ENCODE data around the gene IL20.

Gene IL20, protein sequence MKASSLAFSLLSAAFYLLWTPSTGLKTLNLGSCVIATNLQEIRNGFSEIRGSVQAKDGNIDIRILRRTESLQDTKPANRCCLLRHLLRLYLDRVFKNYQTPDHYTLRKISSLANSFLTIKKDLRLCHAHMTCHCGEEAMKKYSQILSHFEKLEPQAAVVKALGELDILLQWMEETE

DNA sequence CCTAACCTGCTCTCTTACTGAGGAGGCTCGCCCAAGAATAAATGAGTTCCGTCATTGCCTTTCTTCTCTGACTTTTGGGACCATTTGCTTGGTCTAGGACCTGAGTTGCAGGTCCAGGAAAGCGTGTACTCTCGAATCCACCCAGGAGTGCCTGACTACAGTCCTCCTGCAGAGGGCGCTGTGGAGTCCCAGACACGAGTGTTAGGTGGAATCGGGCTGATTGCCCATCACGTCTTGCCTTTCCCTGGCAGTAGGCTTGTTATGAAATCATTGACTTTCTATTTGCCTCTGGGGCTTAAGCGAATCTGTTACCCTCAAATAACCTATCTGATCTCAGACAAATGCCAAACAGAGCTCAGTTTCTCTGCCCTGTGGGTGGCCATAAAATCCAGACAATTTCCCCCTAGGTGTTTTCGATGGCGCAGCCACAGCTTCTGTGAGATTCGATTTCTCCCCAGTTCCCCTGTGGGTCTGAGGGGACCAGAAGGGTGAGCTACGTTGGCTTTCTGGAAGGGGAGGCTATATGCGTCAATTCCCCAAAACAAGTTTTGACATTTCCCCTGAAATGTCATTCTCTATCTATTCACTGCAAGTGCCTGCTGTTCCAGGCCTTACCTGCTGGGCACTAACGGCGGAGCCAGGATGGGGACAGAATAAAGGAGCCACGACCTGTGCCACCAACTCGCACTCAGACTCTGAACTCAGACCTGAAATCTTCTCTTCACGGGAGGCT, at the start of gene IL20:
Gene IL20 (plus strand): TSS at position 685 of the 733 bp plus-strand sequence. CDS start 230 bp downstream, outside the sequence.
- DNase-seq (ENCODE audit: low read depth): peak; percentile 84

DNA sequence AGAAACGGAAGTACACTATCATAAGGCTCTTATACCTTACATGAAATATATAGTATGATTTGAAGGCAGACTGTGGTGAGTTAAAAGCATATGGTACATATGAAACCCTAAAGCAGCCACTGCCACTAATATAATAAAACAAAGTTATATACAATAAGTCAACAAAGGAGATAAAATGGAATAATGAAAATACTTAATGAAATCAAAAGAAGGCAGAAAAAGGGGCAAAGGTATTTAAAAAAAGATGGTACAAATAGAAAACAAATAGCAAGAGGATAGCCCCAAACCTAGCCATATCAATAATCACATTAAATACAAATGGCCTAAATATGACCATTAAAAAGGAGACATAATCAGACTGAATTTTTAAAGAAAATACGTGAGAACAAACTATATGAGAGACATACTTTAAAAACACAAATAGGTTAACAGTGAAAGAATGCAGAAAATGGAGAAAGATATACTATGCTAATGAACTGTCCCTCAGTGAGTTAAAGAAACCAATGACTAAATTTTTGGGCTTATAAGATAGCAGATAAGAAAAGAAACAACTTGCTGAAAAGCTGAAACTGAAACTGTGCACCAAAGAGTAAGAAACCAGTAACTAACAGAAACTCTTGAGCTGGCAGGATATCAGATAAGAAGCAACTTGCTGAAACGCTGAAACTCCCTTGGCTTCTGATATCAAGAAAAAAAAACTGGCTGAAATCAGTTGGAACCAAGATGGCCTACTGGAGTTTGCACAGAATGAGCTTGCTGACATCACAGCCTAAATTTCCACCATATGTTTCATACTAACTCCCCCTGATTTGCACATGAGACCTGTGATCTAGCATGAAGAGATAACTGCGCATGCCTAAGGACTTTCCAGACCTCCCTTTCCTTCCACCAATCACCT, 48.8 kb upstream of the IL20 start:
- no peak for DNase-seq (ENCODE audit: low read depth)

DNA sequence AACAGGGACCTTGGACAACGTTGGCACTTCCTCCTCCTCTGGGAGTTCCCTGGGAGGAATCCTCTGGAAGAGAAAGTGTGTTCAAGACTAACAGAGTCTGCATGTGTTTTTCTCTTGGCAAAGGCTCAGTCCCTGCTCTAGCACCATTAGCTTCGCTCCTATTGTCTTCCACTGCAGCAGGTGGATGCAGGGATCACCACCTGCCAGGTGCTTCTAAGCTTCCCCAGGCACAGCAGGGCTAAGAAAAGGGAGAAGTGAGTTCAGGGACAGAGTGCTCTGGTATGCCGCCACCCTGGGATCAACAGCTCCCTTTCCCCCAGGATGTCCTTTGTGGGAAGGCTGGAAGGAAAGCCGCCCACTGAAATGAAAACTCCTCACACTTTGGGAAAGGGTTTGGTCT, 43.9 kb upstream of the IL20 start:
- no peak for DNase-seq (ENCODE audit: low read depth)

DNA sequence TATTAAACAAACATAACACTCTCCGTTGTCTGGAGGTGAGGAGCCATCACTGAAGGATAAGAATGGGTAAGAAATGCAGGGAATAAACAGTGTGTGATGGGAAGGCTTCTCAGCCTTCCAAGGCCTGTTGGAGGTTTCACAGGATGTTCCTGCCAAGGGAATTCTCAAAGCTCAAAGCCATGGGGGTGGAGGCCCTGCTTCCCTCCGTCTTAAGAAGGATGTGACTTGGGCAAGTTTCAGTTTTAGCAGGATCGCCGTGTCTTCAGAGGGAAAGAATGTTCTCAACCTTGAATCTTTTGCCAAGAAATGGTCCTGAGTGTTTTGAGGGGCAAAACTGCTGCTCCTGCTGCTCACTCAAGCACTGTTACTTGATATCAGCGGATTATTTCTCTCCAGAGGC, 41.7 kb upstream of the IL20 start:
- no peak for DNase-seq (ENCODE audit: low read depth)

DNA sequence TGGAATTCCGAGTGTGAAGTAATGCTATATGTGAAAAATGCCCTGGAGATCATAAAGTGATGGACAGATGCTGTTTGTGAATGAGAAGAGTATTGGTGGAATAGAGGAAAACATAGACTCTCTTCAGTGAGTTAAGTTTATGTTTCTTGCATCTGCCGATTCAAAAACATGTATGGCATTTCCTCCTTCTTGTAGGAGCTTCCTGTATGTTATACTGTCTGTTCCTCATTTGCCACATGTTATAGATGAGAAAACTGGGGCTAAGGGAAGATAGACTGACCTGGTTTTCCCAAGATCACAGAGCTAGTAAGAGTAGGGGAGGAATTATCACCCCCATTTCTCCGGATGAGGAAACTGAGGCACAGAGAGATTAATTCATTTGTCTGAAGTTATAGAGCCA, 41.1 kb upstream of the IL20 start:
- no peak for DNase-seq (ENCODE audit: low read depth)

DNA sequence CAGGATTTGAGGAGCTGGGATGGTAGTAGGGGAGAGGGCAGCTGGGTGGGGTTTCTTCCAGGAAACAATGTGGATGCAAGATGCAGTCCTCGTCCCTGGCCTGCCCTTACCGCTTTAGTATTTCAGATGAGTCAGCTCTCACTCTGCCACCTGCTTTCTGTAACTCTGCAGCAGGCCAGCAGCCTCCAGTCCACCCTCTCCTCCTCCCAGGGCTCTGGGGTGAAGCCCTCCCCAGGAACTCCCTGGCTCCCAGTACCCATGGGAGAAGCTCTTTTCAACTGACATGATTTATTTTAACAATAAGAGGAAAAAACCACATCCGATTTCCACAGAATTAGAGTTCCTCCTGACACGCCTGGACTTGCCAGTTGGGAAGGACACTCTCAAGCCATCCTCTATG, 39.0 kb upstream of the IL20 start:
- no peak for DNase-seq (ENCODE audit: low read depth)

DNA sequence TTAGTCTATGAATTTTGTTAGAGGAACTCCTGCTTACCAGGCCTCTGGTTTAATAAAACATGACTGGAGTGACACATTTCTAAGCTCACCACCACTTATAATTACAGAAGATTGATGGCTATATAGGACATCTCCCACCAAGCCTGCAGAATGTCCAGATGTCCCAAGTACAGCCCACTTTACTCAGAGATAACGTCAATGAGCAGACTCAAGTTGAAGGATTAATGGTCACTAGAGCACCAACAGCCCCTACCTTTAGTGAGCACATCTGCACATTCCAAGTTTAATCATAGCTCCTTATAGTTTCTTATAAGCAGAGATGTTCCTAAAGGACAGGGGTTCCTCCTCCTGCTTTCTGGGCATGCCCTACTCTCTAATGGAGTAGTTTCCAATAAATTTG, 37.4 kb upstream of the IL20 start:
- no peak for DNase-seq (ENCODE audit: low read depth)

DNA sequence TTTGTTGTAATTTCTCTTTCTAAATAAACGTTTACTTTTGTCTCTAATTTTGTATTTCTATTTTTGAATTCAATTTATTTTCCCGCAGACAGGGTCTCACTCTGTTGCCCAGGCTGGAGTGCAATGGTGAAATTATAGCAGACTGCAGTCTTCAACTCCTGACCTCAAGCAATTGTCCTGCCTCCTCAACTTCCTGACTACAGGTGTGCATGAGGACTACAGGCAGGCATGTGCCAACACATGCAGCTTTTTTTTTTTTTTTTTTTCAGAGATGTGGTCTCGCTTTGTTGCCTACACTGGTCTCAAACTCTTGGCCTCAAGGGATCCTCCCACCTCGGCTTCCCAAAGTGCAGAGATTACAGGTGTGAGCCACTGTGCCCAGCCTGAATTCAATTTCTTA, 36.7 kb upstream of the IL20 start:
- no peak for DNase-seq (ENCODE audit: low read depth)

DNA sequence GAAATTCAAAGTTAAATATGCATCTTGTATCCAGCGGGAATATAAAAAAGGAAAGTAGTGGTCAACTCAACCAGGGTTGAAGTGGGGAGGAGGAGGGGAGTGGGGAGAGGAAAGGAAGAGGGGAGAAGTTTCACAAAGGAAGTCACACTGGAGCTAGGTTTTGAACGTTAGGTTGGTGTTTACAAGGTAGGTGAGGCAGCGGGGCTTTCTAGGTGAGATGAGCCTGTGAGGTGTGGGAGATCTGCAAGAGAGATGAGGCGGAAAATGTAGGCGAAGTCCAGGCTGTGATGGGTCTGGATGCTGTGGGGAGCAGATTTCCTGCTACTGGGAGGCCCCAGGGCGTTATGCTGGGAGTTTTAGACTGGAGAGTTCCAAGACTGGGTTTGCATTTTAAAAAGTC, 36.1 kb upstream of the IL20 start:
- DNase-seq (ENCODE audit: low read depth): no peak

DNA sequence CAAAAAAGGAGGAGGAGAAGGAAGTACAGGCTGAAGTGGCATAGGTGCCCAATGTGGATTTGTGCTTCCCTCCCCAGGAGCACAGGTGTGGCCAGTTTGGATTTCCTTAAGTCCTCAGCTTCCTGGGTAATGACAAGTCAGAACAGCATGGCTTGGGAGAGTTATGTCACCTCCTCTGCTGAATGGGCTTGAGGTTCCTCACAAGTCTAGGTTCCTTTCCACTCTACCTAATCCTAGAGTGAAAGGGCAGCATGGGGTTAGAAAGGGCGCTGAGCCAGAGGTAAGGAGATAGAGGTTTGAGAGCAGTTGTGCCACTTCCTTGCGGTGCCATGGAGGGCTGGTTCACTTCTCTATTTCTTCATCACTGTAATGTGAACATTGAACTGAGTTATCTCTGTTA, 35.5 kb upstream of the IL20 start:
- no peak for DNase-seq (ENCODE audit: low read depth)

DNA sequence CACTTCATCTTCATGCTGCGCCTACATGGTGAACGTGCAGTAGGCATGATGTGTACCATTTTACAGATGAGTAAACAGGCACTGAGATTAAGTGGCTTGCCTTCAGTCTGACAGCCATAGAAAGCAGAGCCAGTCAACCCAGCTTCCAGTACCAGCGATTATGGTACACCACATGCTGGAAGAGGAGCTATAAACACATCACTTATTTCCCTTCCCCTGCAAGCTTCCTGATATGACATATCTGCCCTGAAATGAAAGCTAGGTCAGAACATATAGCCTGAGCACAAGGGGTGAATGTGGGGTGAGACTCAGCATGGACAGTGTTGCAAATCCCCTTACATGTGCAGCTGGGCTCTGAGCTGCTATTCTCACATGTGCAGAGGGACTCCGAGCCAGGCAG, 33.8 kb upstream of the IL20 start:
- DNase-seq (ENCODE audit: low read depth): no peak

DNA sequence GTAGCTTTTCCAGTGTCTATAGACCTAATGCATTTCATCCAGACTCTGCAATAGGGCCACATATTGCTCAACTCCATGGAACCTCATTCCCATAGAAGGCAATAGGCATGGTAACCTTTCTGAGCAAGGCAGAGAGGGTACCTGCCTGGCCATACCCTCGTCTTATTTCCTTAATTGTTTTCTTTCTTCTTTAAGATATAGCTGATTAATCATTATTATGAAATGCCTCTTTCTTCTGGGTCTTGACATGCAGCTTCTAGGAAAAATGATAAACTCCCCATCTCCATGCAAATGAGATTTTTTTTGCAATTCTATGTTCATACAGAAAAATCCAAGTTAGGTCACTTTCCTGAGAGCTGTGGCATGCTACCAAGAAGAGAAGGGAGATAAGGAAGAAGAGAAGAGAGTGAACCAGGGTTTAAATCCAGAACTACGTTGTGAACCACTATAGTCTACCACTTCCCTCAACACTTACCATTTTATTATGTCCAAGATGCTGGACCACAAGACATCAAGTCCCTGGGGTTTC, 33.0 kb upstream of the IL20 start:
- no peak for DNase-seq (ENCODE audit: low read depth)

DNA sequence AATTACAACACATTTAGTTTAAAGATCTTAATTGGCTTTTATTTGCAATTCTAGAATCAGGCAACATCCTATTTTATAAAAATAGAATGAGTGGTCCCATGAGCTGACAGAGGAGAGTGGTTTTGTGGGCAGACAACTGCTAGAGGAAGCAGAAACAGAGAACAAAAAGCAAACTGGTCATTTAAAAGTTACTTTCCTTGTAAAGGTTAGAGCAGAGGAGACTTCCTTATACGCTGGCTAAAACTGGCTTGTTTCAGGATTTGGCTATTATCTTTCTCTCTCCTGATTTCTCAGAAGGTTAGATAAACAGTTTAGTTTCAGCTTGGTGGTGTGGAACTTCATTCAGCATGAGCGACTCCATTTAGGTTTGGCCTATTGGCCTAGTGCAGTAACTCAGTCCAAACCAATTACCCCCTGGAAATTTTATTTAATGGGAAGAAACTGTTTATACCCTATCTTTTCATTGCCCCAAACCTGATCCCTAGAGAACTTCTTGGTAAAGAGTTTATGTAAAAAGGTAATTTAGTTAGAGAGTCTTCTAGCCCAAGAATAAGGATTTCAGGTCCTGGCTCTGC, 32.2 kb upstream of the IL20 start:
- DNase-seq (ENCODE audit: low read depth): no peak

DNA sequence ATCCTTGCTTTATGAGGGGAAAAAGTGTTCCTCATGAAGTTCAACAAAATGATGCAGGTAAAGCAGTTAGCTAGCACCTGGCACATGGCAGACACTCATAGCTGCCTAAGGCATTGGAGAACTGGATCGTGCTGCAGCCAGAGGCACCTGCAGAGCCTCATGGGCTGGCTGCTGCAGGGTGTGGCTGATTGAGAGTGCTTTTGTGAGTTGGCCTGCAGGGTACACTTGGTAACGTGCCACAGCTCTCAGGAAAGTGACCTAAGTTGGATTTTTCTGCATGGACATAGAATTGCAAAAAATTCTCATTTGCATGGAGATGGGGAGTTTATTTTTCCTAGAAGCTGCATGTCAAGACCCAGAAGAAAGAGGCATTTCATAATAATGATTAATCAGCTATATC, 31.6 kb upstream of the IL20 start:
- no peak for DNase-seq (ENCODE audit: low read depth)

DNA sequence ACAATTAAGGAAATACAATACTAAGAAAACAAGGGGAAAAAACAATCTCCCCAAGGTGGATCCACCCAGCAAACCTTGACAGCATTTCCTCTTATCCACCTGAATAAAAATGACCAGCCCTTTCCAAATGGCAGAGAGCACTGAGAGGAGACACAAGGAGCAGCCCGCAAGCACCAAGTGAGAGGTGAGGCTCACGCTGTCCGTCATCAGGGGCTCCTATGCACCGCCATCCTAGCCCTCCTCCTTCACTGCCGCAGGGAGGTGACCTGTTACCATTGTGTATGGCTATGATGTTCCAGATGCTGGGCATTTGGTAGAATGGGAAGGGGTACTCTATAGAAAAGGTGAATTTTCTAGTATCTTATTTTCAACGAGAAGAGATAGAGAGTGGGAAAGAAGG, 31.2 kb upstream of the IL20 start:
- no peak for DNase-seq (ENCODE audit: low read depth)

DNA sequence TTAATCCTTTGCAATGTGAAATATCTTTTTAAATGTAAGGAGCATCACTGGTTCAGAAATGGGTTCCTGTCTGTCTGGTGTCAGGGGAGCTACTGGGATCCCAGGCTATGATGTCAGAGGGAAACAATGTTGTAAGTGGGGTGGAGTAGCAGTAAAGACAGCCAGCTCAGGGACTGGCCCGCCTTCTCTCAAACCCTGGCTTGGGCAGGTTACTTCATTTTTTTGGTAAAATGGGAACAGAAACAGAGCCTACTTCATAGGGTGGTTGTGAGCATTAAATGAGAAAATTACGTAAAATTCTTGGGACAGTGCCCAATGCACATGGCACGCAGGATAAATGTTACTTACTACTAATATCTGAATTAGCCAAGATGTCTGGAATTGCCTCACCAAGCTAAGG, 30.7 kb upstream of the IL20 start:
- no peak for DNase-seq (ENCODE audit: low read depth)

DNA sequence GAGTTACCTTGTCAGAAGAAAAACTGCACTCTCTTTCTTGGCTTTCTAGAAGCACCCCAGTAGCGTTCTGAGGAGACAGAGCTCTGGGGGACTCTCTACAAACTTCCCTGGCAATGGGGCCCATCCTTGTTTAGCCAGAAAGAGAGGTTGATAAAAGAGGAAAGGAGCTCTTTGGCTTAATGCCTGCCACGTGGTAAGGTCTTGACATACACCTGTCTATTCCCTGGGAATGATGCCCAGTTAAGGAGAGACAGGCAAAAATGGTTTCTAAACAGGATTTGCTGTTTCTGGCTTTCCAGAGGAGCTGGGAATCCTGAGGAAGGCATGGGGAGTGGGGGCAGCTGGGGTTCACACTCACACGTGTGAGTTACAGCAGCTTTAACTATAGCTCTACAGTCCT, 30.2 kb upstream of the IL20 start:
- DNase-seq (ENCODE audit: low read depth): no peak

DNA sequence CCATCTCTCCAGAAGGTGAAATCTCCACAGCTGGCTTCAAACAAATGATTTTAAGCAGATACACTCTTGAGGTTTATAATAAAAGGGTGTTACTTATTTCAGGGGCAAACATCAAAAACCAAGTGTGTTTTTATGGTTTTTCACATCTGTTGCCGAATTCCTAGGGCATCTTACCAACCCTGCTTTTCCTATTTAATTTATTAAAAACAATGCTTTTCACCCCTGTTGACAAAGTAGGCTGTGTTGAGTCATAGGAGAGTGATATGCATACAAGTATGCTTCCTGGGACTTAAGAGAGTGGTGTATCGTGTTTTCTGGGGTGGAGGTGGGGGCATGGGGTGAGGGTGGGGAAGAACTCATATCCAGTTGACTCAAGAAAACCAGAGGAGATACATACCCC, 29.3 kb upstream of the IL20 start:
- no peak for DNase-seq (ENCODE audit: low read depth)

DNA sequence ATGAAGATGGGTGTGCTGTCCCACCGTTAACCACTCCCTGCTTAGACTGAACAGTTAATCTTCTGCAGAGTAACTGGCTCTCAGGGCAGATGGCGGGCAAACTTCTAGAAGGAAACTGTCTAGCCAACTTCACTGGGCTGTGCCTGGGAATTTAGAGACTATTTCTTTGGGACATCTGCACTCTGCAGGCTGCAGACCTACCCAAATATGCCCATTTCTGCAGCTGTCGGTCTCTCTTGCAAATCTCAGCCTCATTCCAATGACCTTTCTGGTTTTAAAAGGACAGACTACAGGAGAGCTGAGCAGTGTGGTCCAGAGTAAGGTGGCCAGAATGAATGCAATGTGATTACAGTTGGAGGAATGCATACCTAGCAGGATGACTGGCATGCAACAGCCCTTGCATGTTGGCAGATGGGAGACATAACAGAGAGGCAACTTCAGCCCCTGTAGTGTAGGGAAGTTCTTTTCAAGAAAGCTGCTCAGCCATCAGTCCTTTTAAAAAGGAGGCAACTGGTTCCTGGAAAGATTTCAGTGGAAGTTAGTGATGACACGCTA, 26.3 kb upstream of the IL20 start:
- DNase-seq (ENCODE audit: low read depth): no peak

DNA sequence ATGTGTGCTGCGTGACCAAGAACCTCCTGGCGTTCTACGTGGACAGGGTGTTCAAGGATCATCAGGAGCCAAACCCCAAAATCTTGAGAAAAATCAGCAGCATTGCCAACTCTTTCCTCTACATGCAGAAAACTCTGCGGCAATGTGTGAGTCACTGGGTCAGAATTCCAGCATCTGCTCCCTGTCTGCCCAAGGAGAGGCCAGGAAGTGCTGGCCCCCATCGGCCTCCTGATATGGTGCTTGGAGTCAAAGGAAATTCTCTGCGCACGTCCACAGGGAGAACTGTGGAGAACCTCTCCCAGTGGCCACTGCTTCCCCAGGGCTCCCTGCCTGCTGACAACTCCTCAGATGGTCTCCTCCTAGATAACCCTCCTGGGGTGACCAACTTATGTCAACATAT, 25.6 kb upstream of the IL20 start:
- DNase-seq (ENCODE audit: low read depth): no peak

DNA sequence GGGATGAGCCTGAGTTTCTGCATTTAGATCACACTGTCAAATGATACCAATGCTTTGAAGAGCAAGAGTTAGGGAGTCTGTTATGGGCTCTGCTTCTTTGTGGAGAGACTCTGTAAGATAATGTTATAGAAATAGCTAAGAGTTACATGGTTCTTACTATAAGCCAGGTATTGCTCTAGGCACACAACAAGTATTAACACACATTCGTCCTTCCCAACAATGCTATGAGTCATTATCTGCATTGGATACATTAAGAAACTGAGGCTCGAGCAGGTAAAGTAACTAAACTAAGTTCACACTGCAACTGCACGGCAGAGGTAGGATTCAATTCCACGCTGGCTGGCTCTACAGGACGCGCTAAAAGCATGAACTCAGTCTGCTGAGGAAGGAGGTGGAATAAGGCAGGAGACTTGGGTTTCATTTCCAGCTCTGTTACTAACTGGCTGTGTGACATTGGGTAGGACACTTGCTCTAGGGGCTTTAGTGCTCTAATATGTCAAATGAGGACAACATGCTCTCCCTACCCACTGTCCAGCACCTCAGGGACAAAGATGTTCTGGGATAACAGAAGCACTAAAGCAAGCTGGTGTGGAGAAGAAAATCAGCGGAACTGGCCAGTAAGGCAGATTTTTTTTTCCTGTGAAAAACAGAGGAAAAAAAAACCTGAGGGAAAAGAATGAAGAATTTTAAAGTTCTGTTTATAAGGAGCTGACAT, 23.7 kb upstream of the IL20 start:
- DNase-seq (ENCODE audit: low read depth): no peak

DNA sequence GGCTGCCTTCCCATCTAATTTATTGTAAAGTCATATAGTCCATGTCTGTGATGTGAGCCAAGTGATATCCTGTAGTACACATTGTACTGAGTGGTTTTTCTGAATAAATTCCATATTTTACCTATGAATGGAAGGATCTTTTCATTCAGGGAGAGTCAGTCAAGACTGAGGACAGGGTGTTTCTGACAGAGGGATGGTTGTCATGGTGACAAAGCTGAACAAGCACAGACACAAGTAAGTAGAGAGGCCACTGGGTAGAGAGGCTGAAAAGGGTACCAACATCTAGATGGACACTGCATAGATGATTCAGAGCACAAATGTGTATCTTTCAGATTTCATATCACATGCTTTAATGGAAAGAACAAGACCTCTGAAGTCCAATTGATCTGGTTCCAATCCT, 22.6 kb upstream of the IL20 start:
- DNase-seq (ENCODE audit: low read depth): no peak

Measured in fibroblast of gingiva (primary cell).